Measurements from ENCODE around the gene MRPS14. TPM values are rescaled to one million over a fixed set of nuclear protein-coding genes. Genes with fewer than 3 reads are reported as not detected.

Gene MRPS14
- total RNA-seq, 1 donor from 2014 or later: 36.9 TPM

DNA sequence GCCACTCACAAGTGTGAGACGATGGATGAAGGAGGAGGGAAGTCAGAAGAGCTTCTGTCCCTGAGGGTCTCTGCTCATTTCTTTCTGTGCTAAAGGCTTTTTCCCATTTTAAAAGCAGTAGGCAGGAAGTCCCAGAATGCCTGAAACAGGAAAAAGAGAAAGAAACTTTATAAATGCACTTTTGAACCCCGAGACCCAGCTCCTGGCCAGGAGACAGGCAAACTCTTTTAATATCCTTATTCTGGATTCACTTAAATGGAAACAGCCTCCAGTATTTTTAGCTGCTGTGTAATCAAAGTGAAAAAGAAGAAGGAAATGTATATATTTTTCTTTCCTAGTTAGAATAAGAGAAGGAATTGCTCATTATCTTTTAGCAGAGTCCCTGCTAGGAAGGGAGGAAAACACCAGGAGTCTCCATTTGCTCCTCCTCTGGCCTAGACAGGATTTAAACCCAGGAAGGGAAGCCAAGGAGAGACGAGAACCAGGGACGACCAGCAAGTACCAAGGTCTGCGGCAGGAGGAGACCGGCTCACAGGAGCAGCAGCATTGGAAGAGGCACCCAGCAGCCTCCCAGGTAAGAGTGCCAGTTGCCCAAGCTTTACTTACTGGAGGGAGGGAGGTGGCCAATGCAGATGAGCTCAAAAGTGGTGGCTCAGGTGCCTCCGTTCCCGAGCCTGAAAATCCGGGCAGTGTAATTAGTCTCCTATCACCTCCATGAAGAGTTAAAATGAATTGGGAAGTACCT is 44.3 kb upstream of the MRPS14 start, which contains the start of gene TNN:
Gene TNN, plus strand, starts transcription at position 472 of the 745 bp plus-strand sequence. CDS start 9,586 bp downstream, outside the sequence.
- no peaks in the 10 kb centered on the region for H3K36me3 Mint-ChIP-seq (ENCODE audit: low read depth)
- peaks cover 32% of the 10 kb centered on the region for H3K27me3 Mint-ChIP-seq
- POLR2A ChIA-PET: interaction anchor here (1.2 kb wide), 1 partner anchor 38 kb away, joined by 3 read pairs; no protein-coding TSS in a partner anchor
- H3K4me1 Mint-ChIP-seq: peaks cover 6% of the 10 kb centered on the region
- no peak for ATAC-seq (ENCODE audit: low read depth)
- no peaks in the 10 kb centered on the region for H3K9me3 Mint-ChIP-seq
- no peak for DNase-seq
- intact Hi-C loops (cut with micrococcal nuclease): no loop called here
- CTCF ChIA-PET: no interaction called here
- TF ChIP-seq, protein P1, sequence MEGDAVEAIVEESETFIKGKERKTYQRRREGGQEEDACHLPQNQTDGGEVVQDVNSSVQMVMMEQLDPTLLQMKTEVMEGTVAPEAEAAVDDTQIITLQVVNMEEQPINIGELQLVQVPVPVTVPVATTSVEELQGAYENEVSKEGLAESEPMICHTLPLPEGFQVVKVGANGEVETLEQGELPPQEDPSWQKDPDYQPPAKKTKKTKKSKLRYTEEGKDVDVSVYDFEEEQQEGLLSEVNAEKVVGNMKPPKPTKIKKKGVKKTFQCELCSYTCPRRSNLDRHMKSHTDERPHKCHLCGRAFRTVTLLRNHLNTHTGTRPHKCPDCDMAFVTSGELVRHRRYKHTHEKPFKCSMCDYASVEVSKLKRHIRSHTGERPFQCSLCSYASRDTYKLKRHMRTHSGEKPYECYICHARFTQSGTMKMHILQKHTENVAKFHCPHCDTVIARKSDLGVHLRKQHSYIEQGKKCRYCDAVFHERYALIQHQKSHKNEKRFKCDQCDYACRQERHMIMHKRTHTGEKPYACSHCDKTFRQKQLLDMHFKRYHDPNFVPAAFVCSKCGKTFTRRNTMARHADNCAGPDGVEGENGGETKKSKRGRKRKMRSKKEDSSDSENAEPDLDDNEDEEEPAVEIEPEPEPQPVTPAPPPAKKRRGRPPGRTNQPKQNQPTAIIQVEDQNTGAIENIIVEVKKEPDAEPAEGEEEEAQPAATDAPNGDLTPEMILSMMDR (IDR thresholded peaks at IDR 0.05): no peak
- no peak within 1 kb of the TSS for H3K4me3 Mint-ChIP-seq
- H3K27ac Mint-ChIP-seq: no peak within 1 kb of the TSS

DNA sequence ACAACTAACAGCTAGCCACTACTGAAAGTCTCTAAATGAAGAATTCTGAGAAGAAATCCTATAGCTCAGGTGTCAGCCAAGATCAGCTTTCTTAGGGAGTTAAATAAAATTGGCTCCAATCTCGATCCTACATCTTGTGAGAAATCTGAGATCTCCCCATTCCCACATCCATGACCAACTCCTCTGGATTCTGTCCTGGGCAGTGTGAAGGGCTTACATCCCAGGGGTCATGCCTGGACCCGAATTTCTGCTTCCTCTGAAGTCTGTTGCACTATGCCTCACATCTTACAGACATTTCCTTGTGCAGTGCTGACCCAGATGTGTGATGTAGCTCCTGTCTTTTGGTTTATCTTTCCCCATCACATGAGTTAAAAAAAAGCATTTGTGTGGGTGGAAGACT is 39.6 kb upstream of the MRPS14 start:
- intact Hi-C loops (cut with micrococcal nuclease): no loop called here
- TF ChIP-seq, protein P1 (IDR thresholded peaks at IDR 0.05): no peak
- ChIA-PET POLR2A (no interaction called here), CTCF (no interaction called here)
- no peak overlapping the region for H3K4me3 Mint-ChIP-seq
- ATAC-seq (ENCODE audit: low read depth): no peak
- H3K27me3 Mint-ChIP-seq: peaks cover 19% of the 10 kb centered on the region
- H3K4me1 Mint-ChIP-seq: no peaks in the 10 kb centered on the region
- no peaks in the 10 kb centered on the region for H3K9me3 Mint-ChIP-seq
- H3K36me3 Mint-ChIP-seq (ENCODE audit: low read depth): no peaks in the 10 kb centered on the region
- no peak overlapping the region for H3K27ac Mint-ChIP-seq
- DNase-seq: no peak

DNA sequence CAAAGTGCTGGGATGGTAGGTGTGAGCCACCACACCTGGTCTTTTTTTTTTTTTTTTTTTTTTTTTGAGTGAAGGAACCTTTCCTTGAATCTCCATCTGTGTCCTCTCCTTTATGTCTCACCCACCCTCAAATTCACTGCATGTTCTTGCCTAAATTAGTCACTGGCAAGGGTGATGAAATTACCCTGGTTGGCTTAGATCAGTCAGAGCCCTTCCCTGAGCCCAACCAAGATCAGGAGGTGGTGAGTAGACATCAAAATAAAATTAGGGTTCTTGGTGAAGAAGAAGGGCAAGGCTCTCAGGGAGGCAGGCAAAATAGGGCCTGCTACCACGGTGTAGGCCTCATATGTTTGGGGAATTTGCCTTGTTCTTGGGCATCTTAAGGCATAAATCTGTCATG is 39.1 kb upstream of the MRPS14 start:
- H3K4me3 Mint-ChIP-seq: no peak overlapping the region
- no peak for ATAC-seq (ENCODE audit: low read depth)
- TF ChIP-seq, protein P1 (IDR thresholded peaks at IDR 0.05): no peak
- ChIA-PET POLR2A (no interaction called here), CTCF (no interaction called here)
- H3K27me3 Mint-ChIP-seq: peaks cover 21% of the 10 kb centered on the region
- no peaks in the 10 kb centered on the region for H3K4me1 Mint-ChIP-seq
- H3K27ac Mint-ChIP-seq: no peak overlapping the region
- no peaks in the 10 kb centered on the region for H3K9me3 Mint-ChIP-seq
- H3K36me3 Mint-ChIP-seq (ENCODE audit: low read depth): no peaks in the 10 kb centered on the region
- intact Hi-C loops (cut with micrococcal nuclease): no loop called here
- no peak for DNase-seq

DNA sequence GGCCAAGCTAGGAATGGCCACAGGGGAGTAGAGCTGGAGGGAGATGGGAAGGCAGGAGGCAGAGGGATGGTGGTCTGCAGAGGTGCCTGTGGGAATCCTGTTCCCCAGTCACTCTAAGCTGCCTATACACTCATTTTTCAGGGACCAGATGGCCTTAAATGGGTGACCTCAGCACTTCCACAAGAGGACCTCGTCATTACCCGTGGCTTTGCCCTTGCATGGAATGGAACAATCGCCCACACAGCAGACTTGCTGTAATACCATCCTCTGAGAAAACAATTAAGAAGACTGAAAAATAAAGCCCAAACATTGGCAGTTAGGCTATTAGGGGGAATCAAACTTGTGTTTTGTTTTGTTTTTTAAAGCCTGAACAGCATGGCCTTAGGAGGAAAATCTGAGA is 31.5 kb upstream of the MRPS14 start:
- ChIA-PET CTCF (no interaction called here), POLR2A (no interaction called here)
- Mint-ChIP-seq H3K4me3 (no peak overlapping the region), H3K9me3 (peaks cover 4% of the 10 kb centered on the region), H3K27me3 (peaks cover 40% of the 10 kb centered on the region), H3K27ac (no peak overlapping the region), H3K36me3 (ENCODE audit: low read depth) (no peaks in the 10 kb centered on the region), H3K4me1 (no peaks in the 10 kb centered on the region)
- DNase-seq (no peak), ATAC-seq (ENCODE audit: low read depth) (no peak)
- TF ChIP-seq, protein P1 (IDR thresholded peaks at IDR 0.05): no peak
- intact Hi-C loops (cut with micrococcal nuclease): no loop called here

DNA sequence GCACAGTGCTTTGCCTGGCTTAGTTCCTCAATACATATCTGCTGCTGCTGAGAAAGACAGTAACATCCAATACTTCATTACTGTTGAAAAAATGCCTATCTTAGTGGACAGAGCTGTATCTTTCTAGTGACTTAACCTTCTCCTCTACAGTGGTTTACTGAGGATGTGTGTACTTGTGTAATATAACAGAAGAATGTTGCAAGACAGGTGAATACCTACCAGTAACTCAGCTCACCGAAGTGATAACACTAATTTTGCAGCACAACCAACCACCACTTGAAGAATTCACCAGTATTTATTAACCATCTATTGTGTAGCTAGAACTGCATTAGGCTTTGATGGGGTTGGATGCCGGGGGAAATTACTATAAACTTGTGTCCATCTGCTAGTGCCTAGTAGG is 27.8 kb upstream of the MRPS14 start:
- CTCF ChIA-PET: no interaction called here
- ATAC-seq (ENCODE audit: low read depth) (no peak), DNase-seq (no peak)
- H3K27ac Mint-ChIP-seq: no peak overlapping the region
- H3K4me1 Mint-ChIP-seq: no peaks in the 10 kb centered on the region
- no peaks in the 10 kb centered on the region for H3K9me3 Mint-ChIP-seq
- H3K36me3 Mint-ChIP-seq (ENCODE audit: low read depth): no peaks in the 10 kb centered on the region
- intact Hi-C loops (cut with micrococcal nuclease): no loop called here
- peaks cover 48% of the 10 kb centered on the region for H3K27me3 Mint-ChIP-seq
- POLR2A ChIA-PET: no interaction called here
- TF ChIP-seq, protein P1 (IDR thresholded peaks at IDR 0.05): no peak
- no peak overlapping the region for H3K4me3 Mint-ChIP-seq

Data from activated B cell treated with CpG ODN at 0.5 μM for 24 hours (primary cell).